ENCODE measurements around the gene EFNA1. TPM values are rescaled to one million over a fixed set of nuclear protein-coding genes. Genes with fewer than 3 reads are reported as not detected.
"Not testable (repeated sequence)": the region's sequence is repeated elsewhere in the genome, so short reads cannot be mapped to it uniquely, and the experiment has no call there.

EFNA1 gene
- total and polyA plus RNA-seq, 7 donors, result 5.5 to 42.6 (median 15.0) TPM

DNA sequence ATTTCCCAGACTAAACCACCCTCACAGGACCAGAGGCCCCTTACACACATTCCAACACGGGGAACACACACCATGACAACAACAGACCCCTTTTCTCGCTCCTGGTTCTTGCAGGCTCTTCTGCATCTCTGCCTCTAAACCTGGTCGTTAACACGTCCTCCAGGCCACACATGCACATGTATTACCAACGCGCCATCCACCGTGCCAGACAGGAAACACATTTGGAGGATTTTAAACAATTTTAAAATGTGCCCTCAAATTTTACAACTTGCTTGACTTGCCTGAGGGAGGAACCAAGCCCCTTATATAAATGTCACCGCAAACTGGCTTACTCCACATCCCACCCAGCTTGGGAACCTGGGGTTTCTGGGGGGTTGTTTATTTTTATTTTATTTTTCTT is 16.9 kb upstream of the EFNA1 start:
- DNase-seq (no peak), ATAC-seq (no peak)
- Histone ChIP-seq H3K36me3 (ENCODE audit: insufficient read depth in 1 of 2, low read depth in 1 of 2) (no peaks in the 10 kb centered on the region), H3K4me1 (no peaks in the 10 kb centered on the region), H3K9me3 (no peaks in the 10 kb centered on the region), H3K27ac (no peak overlapping the region), H3K27me3 (ENCODE audit: insufficient read depth in 3 of 3, low read length in 2 of 3) (no peaks in the 10 kb centered on the region), H3K4me3 (no peak overlapping the region)
- 68 to 74% (median 69%) methylated on average over 8 of the region's 8 CpGs for WGBS, 3 donors
- TF ChIP-seq, protein P1, sequence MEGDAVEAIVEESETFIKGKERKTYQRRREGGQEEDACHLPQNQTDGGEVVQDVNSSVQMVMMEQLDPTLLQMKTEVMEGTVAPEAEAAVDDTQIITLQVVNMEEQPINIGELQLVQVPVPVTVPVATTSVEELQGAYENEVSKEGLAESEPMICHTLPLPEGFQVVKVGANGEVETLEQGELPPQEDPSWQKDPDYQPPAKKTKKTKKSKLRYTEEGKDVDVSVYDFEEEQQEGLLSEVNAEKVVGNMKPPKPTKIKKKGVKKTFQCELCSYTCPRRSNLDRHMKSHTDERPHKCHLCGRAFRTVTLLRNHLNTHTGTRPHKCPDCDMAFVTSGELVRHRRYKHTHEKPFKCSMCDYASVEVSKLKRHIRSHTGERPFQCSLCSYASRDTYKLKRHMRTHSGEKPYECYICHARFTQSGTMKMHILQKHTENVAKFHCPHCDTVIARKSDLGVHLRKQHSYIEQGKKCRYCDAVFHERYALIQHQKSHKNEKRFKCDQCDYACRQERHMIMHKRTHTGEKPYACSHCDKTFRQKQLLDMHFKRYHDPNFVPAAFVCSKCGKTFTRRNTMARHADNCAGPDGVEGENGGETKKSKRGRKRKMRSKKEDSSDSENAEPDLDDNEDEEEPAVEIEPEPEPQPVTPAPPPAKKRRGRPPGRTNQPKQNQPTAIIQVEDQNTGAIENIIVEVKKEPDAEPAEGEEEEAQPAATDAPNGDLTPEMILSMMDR (IDR thresholded peaks at IDR 0.05), result no peak
- intact Hi-C loops (cut with DNase I), result no loop called here

DNA sequence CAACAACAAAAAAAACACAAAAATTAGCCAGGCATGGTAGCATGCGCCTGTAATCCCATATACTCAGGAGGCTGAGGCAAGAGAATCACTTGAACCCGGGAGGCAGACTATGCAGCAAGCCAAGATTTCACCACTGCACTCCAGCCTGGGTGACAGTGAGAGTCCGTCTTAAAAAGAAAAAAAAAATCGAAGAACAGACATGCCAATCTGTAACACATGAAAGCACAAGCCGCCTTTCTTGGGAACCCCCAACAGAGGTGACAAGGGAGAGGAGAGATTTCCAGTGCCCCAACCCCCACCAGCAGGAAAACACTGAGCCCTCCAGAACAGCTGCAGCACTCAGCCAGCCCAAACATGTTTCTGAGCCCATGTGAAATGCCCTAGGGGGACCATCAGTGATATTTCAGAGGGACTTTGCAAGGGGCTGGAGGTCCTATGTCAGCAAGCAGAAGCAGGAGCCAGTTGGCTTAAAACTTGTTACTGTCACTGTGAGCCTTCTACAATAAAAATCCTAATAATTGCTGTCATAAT is 14.2 kb upstream of the EFNA1 start:
- no peaks in the 10 kb centered on the region for H3K36me3 ChIP-seq (ENCODE audit: insufficient read depth in 1 of 2, low read depth in 1 of 2)
- no peaks in the 10 kb centered on the region for H3K4me1 ChIP-seq
- no peak overlapping the region for H3K27ac ChIP-seq
- TF ChIP-seq, protein P1 (IDR thresholded peaks at IDR 0.05), result no peak
- H3K4me3 ChIP-seq, result no peak overlapping the region
- ATAC-seq (no peak), DNase-seq (no peak)
- H3K27me3 ChIP-seq (ENCODE audit: insufficient read depth in 3 of 3, low read length in 2 of 3), result no peaks in the 10 kb centered on the region
- intact Hi-C loops (cut with DNase I), result no loop called here
- H3K9me3 ChIP-seq, result no peaks in the 10 kb centered on the region
- 41 to 49% (median 46%) methylated on average over 5 of the region's 5 CpGs for WGBS, 3 donors

DNA sequence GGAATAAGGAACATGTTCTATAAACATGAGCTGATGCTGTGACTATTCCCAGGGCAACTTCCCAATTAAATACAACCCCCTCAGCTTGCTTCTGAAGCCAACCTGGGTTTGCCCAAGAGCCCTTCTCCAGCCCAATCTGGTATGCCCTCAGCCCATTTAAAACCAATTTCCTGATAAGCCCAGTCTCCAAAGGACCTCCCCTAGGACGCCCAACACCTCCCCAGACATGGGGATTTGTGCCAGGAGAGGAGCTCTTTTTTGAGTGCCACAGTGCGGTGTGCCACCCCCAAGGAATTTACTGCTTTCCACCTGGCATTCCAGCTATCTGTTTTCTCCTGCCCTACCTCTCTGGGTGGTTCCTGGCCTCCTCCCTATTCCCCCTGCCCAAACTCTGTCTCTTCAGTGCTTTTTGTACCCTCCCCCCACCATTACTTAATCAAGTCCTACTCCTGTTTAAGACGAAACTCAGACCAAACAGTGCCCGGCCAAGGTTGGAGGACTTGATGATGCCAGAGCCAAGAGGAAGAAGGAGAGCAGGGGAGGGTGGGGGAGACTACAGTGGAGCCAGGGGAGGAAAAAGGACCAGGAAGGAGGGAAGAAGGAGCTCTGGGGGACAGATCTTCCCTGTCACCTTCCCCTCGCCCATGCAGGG is 11.4 kb upstream of the EFNA1 start:
- H3K4me1 ChIP-seq, result no peaks in the 10 kb centered on the region
- intact Hi-C loops (cut with DNase I), result no loop called here
- TF ChIP-seq, protein P1 (IDR thresholded peaks at IDR 0.05), result no peak
- no peaks in the 10 kb centered on the region for H3K27me3 ChIP-seq (ENCODE audit: insufficient read depth in 3 of 3, low read length in 2 of 3)
- no peaks in the 10 kb centered on the region for H3K36me3 ChIP-seq (ENCODE audit: insufficient read depth in 1 of 2, low read depth in 1 of 2)
- H3K27ac ChIP-seq, result no peak overlapping the region
- 56 to 74% (median 68%) methylated on average over 4 to 5 of the region's 5 CpGs for WGBS, 3 donors
- no peak overlapping the region for H3K4me3 ChIP-seq
- DNase-seq (no peak), ATAC-seq (no peak)
- H3K9me3 ChIP-seq, result no peaks in the 10 kb centered on the region

DNA sequence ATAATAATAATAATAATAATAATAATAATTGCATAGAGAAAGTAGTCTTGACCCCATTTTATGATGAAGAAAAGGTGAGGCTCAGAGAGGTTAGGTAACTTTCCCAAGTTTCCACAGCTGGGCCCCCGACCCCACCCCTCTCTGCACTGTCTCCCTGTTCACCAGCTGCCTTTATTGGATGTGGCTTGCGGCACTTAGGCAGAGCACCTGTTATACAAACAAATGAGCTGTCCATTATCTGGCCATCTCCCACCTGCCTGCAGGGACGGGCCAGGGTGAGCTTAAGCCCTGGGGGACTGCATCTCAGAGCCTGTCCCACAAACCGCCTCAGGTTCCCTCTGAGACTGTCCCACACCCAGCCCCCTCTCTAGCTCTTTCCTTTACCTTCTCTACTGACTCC is 10.1 kb upstream of the EFNA1 start:
- 41 to 66% (median 44%) methylated on average over 4 of the region's 4 CpGs for WGBS, 3 donors
- no peak for ATAC-seq

DNA sequence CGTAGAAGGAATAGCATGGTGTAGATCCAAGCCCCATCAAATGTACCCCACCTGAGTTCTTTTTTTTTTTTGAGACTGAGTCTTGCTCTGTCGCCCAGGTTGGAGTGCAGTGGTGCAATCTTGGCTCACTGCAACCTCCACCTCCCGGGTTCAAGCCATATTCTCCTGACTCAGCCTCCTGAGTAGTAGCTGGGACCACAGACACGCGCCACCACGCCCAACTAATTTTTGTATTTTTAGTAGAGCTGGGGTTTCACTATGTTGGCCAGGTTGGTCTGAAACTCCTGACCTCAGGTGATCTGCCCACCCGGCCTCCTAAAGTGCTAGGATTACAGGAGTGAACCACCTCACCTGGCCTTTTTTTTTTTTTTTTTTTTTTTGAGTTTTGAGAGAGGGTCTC is 9.6 kb upstream of the EFNA1 start:
- H3K36me3 ChIP-seq (ENCODE audit: insufficient read depth in 1 of 2, low read depth in 1 of 2); H3K27ac ChIP-seq; DNase-seq; H3K27me3 ChIP-seq (ENCODE audit: insufficient read depth in 3 of 3, low read length in 2 of 3); intact Hi-C loops (cut with DNase I); H3K4me3 ChIP-seq; ATAC-seq; H3K9me3 ChIP-seq; H3K4me1 ChIP-seq: not testable (repeated sequence)
- 85 to 90% (median 87%) methylated on average over 7 of the region's 7 CpGs for WGBS, 3 donors

More for the DNA sequence above, 10.1 kb upstream of the EFNA1 start:
- no peaks in the 10 kb centered on the region for H3K4me1 ChIP-seq
- DNase-seq, result no peak
- no peaks in the 10 kb centered on the region for H3K36me3 ChIP-seq (ENCODE audit: insufficient read depth in 1 of 2, low read depth in 1 of 2)
- H3K27me3 ChIP-seq (ENCODE audit: insufficient read depth in 3 of 3, low read length in 2 of 3), result no peaks in the 10 kb centered on the region
- H3K9me3 ChIP-seq, result no peaks in the 10 kb centered on the region
- H3K4me3 ChIP-seq, result no peak overlapping the region
- intact Hi-C loops (cut with DNase I), result no loop called here
- no peak overlapping the region for H3K27ac ChIP-seq
- TF ChIP-seq, protein P1 (IDR thresholded peaks at IDR 0.05), result no peak

Measured in psoas muscle (tissue), 8 donors.